Trophoblast cell (in vitro differentiated cells and primary cell): ENCODE measurements around the gene SHKBP1.

Experiments
- DNase-seq, 2 donors: peaks; one replicate each; pipeline ENCODE4 v3.0.0-alpha.2; 2016
- H2AFZ ChIP-seq: 2 replicates; pipeline ENCODE4 v1.6.1; 2013; ENCODE audit warnings: low read length, moderate library complexity, mild to moderate bottlenecking; ENCODE audit not compliant: insufficient read depth, poor library complexity
- H2AK5ac ChIP-seq: 2 replicates; pipeline ENCODE4 v1.6.1; 2013; ENCODE audit warnings: mild to moderate bottlenecking, low read length
- H2BK120ac ChIP-seq: 2 replicates; pipeline ENCODE4 v1.6.1; 2013; ENCODE audit warnings: low read length, mild to moderate bottlenecking, moderate library complexity; ENCODE audit not compliant: insufficient read depth, poor library complexity
- H2BK12ac ChIP-seq: 2 replicates; pipeline ENCODE4 v1.6.1; 2013; ENCODE audit warnings: mild to moderate bottlenecking, low read length, moderate library complexity
- H2BK5ac ChIP-seq: 2 replicates; pipeline ENCODE4 v1.6.1; 2013; ENCODE audit warnings: low read length, low read depth, moderate library complexity, mild to moderate bottlenecking; ENCODE audit not compliant: poor library complexity
- H3K14ac ChIP-seq: 2 replicates; pipeline ENCODE4 v1.6.1; 2013; ENCODE audit warnings: mild to moderate bottlenecking, low read length
- H3K18ac ChIP-seq: 2 replicates; pipeline ENCODE4 v1.6.1; 2013; ENCODE audit warnings: mild to moderate bottlenecking, low read length
- H3K23ac ChIP-seq: 2 replicates; pipeline ENCODE4 v1.6.1; 2013; ENCODE audit warnings: low read length
- H3K27ac ChIP-seq: 2 replicates; pipeline ENCODE4 v1.5.1; 2013; ENCODE audit warnings: low read depth, mild to moderate bottlenecking, inconsistent platforms, low read length, moderate library complexity
- H3K27me3 ChIP-seq: 2 replicates; pipeline ENCODE4 v1.6.1; 2013; ENCODE audit warnings: inconsistent platforms, mild to moderate bottlenecking, low read length, moderate library complexity; ENCODE audit not compliant: insufficient read depth
- H3K36me3 ChIP-seq, 2 experiments: 1 replicate in 1 of 2; 2 replicates in 1 of 2; pipeline ENCODE4 v1.6.1; 2013; ENCODE audit warnings: low read length in 2 of 2, mild to moderate bottlenecking in 2 of 2, moderate library complexity in 1 of 2; ENCODE audit not compliant: insufficient read depth in 2 of 2, control insufficient read depth in 1 of 2
- H3K4ac ChIP-seq: 2 replicates; pipeline ENCODE4 v1.6.1; 2013; ENCODE audit warnings: low read depth, mild to moderate bottlenecking, low read length, moderate library complexity
- H3K4me1 ChIP-seq, 2 experiments: 1 replicate in 1 of 2; 2 replicates in 1 of 2; pipeline ENCODE4 v1.6.1; 2013; ENCODE audit warnings: low read length in 2 of 2, mild to moderate bottlenecking in 2 of 2, moderate library complexity in 1 of 2; ENCODE audit not compliant: insufficient read depth in 2 of 2, control insufficient read depth in 1 of 2
- H3K4me2 ChIP-seq: 2 replicates; pipeline ENCODE4 v1.6.1; 2013; ENCODE audit warnings: inconsistent platforms, mild to moderate bottlenecking, low read length, moderate library complexity
- H3K4me3 ChIP-seq: 2 replicates; pipeline ENCODE4 v1.5.1; 2013; ENCODE audit warnings: mild to moderate bottlenecking, low read depth, low read length, inconsistent platforms
- H3K79me1 ChIP-seq: one replicate; pipeline ENCODE4 v1.6.1; 2013; ENCODE audit warnings: low read length
- H3K79me2 ChIP-seq: 2 replicates; pipeline ENCODE4 v1.6.1; 2013; ENCODE audit warnings: low read length, mild to moderate bottlenecking; ENCODE audit not compliant: control insufficient read depth, insufficient read depth, poor library complexity
- H3K9ac ChIP-seq: 2 replicates; pipeline ENCODE4 v1.6.1; 2013; ENCODE audit warnings: mild to moderate bottlenecking, low read length
- H3K9me3 ChIP-seq: 2 replicates; pipeline ENCODE4 v1.6.1; 2013; ENCODE audit warnings: low read depth, mild to moderate bottlenecking, control low read depth, inconsistent platforms, low read length; ENCODE audit not compliant: insufficient read depth
- H4K12ac ChIP-seq: 2 replicates; pipeline ENCODE4 v1.6.1; 2013; ENCODE audit warnings: low read depth, mild to moderate bottlenecking, low read length, moderate library complexity
- H4K8ac ChIP-seq: 2 replicates; pipeline ENCODE4 v1.6.1; 2013; ENCODE audit warnings: low read depth, mild to moderate bottlenecking, low read length, moderate library complexity
- H4K91ac ChIP-seq: one replicate; pipeline ENCODE4 v1.6.1; 2013; ENCODE audit warnings: low read depth, mild to moderate bottlenecking, low read length, moderate library complexity
- WGBS: extraction: QIAGEN DNeasy Blood & Tissue Kit; methylation state at CpG from one replicate; pipeline ENCODE4 v1.1.7; 2013; ENCODE audit warnings: missing lambda C conversion rate; ENCODE audit not compliant: insufficient read length, insufficient coverage; ENCODE audit errors: extremely low coverage; 5-methylcytosine and 5-hydroxymethylcytosine counted together

SHKBP1 gene

GRCh38 chr19:40613690-40614621 lies 37.3 kb downstream of the SHKBP1 start:
- Histone ChIP-seq H3K9me3 (peaks cover 11% of the 10 kb centered on the region), H3K4ac (peak overlapping the region; percentile 41), H2BK12ac (no peak overlapping the region), H2AK5ac (peak overlapping the region; percentile 4), H3K27me3 (peaks cover 6% of the 10 kb centered on the region), H3K4me2 (peak overlapping the region; percentile 84), H3K79me1 (peaks cover 20% of the 10 kb centered on the region), H3K36me3 (peaks cover 7% of the 10 kb centered on the region in 2 experiments), H3K4me1 (peaks cover 12 to 14% of the 10 kb centered on the region in 2 experiments), H3K27ac (peak overlapping the region; percentile 62), H3K4me3 (peak overlapping the region; percentile 81), H4K91ac (peak overlapping the region; percentile 78), H3K14ac (peak overlapping the region; percentile 66), H3K18ac (peak overlapping the region; percentile 66), H2BK120ac (peak overlapping the region; percentile 38), H2BK5ac (peak overlapping the region; percentile 7), H4K8ac (peak overlapping the region; percentile 63), H2AFZ (peak overlapping the region; percentile 58), H3K79me2 (peaks cover 4% of the 10 kb centered on the region), H4K12ac (peak overlapping the region; percentile 10), H3K23ac (no peak overlapping the region), H3K9ac (peak overlapping the region; percentile 91)
- no CpG with 5 or more reads among the region's 67 CpGs for WGBS
- DNase-seq, result peak; percentile 18 to 29

DNA sequence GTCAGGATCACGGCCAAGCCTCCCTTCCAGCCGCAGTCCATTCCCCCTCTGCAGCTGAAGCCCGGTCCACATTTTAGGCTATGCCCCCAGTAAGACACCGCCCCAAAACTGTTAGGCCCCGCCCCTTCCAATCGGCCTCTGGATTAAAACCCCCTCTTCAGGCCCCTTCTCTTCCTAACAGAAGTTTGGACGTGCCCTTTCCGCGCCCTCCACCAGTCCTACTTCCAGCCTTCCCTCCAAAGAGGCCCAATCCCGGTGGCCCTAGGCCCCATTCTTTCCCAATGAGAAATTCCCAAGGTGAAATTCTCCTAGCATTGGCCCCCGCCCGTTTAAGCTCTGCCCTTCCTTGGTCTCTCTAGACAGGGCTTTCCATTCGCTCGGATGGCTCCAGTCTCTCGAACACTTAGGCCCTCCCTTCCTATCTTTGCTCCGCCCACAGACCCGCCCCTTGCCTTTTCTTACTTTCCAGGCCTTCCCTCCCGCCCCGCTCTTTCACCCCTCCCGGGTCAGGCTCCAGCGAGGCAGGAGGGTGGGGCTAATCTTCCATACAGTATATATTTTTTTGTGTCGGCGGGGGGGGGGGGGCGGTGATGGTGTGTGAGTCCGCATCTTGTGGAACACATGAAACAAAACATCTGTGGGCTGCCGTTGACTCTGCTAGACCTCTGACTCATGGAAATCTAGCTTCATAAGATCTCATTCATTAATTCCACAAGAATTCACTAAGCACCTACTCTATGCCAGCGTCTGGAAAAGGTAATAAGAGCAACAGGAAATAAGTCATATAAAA lies 38.1 kb downstream of the SHKBP1 start:
- Histone ChIP-seq H2AK5ac (no peak overlapping the region), H2BK12ac (no peak overlapping the region), H3K79me1 (peaks cover 17% of the 10 kb centered on the region), H3K9ac (peak overlapping the region; percentile 91), H3K27me3 (peaks cover 4% of the 10 kb centered on the region), H3K9me3 (peaks cover 11% of the 10 kb centered on the region), H3K18ac (peak overlapping the region; percentile 38), H2BK120ac (peak overlapping the region; percentile 1), H3K4me2 (peak overlapping the region; percentile 84), H4K8ac (peak overlapping the region; percentile 63), H3K23ac (no peak overlapping the region), H4K12ac (no peak overlapping the region), H3K4me1 (peaks cover 7 to 9% of the 10 kb centered on the region in 2 experiments), H2BK5ac (peak overlapping the region; percentile 27), H3K4ac (no peak overlapping the region), H2AFZ (peak overlapping the region; percentile 18), H3K27ac (peak overlapping the region; percentile 62), H3K14ac (peak overlapping the region; percentile 66), H3K79me2 (peaks cover 4% of the 10 kb centered on the region), H3K4me3 (peak overlapping the region; percentile 81), H4K91ac (peak overlapping the region; percentile 60), H3K36me3 (peaks cover 14 to 15% of the 10 kb centered on the region in 2 experiments)
- no CpG with 5 or more reads among the region's 27 CpGs for WGBS
- DNase-seq, result peak in 1 of 2 donors; percentile 25

DNA sequence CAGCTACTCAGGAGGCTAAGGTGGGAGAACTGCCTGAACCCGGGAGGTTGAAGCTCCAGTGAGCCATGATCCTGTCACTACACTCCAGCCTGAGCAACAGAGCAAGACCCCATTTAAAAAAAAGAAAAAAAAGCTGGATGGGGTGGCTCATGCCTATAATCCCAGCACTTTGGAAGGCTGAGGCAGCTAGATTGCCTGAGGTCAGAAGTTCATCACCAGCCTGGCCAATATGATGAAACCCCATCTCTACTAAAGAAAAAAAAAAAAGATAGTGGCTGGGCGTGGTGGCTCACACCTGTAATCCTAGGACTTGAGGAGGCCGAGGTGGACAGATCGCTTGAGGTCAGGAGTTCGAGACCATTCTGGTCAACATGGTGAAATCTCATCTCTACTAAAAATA lies 39.5 kb downstream of the SHKBP1 start:
- H3K4me1 ChIP-seq, result peaks cover 2 to 3% of the 10 kb centered on the region in 2 experiments
- no peak overlapping the region for H3K14ac ChIP-seq
- H3K23ac ChIP-seq, result no peak overlapping the region
- peaks cover 11% of the 10 kb centered on the region for H3K9me3 ChIP-seq
- H3K27me3 ChIP-seq, result no peaks in the 10 kb centered on the region
- no peak overlapping the region for H3K9ac ChIP-seq
- no peak overlapping the region for H2BK5ac ChIP-seq
- H2AFZ ChIP-seq, result no peak overlapping the region
- no peak overlapping the region for H2BK12ac ChIP-seq
- DNase-seq, result no peak
- no peak overlapping the region for H4K8ac ChIP-seq
- no peak overlapping the region for H3K4me2 ChIP-seq
- H3K27ac ChIP-seq, result no peak overlapping the region
- H2AK5ac ChIP-seq, result no peak overlapping the region
- H3K4me3 ChIP-seq, result no peak overlapping the region
- no peak overlapping the region for H4K91ac ChIP-seq
- no peak overlapping the region for H4K12ac ChIP-seq
- H3K18ac ChIP-seq, result no peak overlapping the region
- peaks cover 4% of the 10 kb centered on the region for H3K79me2 ChIP-seq
- H3K4ac ChIP-seq, result no peak overlapping the region
- no peak overlapping the region for H2BK120ac ChIP-seq
- H3K36me3 ChIP-seq, result peaks cover 20% of the 10 kb centered on the region in 2 experiments
- no CpG with 5 or more reads among the region's 5 CpGs for WGBS
- peaks cover 13% of the 10 kb centered on the region for H3K79me1 ChIP-seq

DNA sequence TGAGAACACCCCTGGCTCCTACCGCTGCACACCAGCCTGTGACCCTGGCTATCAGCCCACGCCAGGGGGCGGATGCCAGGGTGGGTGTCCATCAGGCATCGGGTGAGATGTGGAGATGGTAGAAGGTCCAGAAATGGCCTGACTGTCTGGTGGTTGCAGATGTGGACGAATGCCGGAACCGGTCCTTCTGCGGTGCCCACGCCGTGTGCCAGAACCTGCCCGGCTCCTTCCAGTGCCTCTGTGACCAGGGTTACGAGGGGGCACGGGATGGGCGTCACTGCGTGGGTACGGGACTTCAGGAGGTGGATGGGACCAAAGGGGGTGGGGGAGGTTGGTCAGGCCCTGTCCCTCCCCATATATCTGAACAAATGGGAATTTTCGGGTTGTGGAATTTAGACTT lies 40.3 kb downstream of the SHKBP1 start:
- Histone ChIP-seq H2AK5ac (no peak overlapping the region), H3K18ac (no peak overlapping the region), H2BK12ac (no peak overlapping the region), H3K4me3 (no peak overlapping the region), H2AFZ (no peak overlapping the region), H3K27ac (no peak overlapping the region), H3K79me2 (peaks cover 4% of the 10 kb centered on the region), H3K14ac (no peak overlapping the region), H4K8ac (no peak overlapping the region), H3K9me3 (peaks cover 10% of the 10 kb centered on the region), H3K79me1 (peaks cover 13% of the 10 kb centered on the region), H3K4ac (no peak overlapping the region), H3K27me3 (no peaks in the 10 kb centered on the region), H3K36me3 (peaks cover 25 to 26% of the 10 kb centered on the region in 2 experiments), H3K4me1 (peaks cover 2 to 3% of the 10 kb centered on the region in 2 experiments), H4K12ac (no peak overlapping the region), H3K23ac (no peak overlapping the region), H2BK5ac (no peak overlapping the region), H3K4me2 (no peak overlapping the region), H2BK120ac (no peak overlapping the region), H3K9ac (no peak overlapping the region), H4K91ac (no peak overlapping the region)
- no CpG with 5 or more reads among the region's 17 CpGs for WGBS
- DNase-seq, result no peak
